BLaER1 treated with 17β-estradiol and CSF1 and Interleukin-3, amounts not matched to agents 10 nM and 100 nM (cell line): ENCODE data around the gene RSU1.
A peak's percentile ranks its signal among the peaks of the same experiment; 100 is the strongest.

Experiments used
- H3K27ac ChIP-seq, 11 experiments: shearing (Covaris generic); formaldehyde crosslinking; 2 replicates each; pipeline ENCODE4 v1.8.1; 2022
- H3K27me3 ChIP-seq, 11 experiments: shearing (Covaris generic); formaldehyde crosslinking; 2 replicates each; pipeline ENCODE4 v1.8.1; 2022
- H3K36me3 ChIP-seq, 11 experiments: shearing (Covaris generic); formaldehyde crosslinking; 2 replicates each; pipeline ENCODE4 v1.8.1; 2022
- H3K4me1 ChIP-seq, 10 experiments: shearing (Covaris generic); formaldehyde crosslinking; 2 replicates each; pipeline ENCODE4 v1.8.1; 2022
- H3K4me2 ChIP-seq, 11 experiments: shearing (Covaris generic); formaldehyde crosslinking; 2 replicates each; pipeline ENCODE4 v1.8.1; 2022
- H3K4me3 ChIP-seq, 10 experiments: shearing (Covaris generic); formaldehyde crosslinking; 2 replicates each; pipeline ENCODE4 v1.8.1; 2022
- H3K9ac ChIP-seq, 11 experiments: shearing (Covaris generic); formaldehyde crosslinking; 2 replicates each; pipeline ENCODE4 v1.8.1; 2022
- H3K9me3 ChIP-seq, 11 experiments: shearing (Covaris generic); formaldehyde crosslinking; replicated peaks in 1 of 11; 2 replicates each; pipeline ENCODE4 v1.8.1; 2022
- H4K20me1 ChIP-seq, 11 experiments: shearing (Covaris generic); formaldehyde crosslinking; 2 replicates each; pipeline ENCODE4 v1.8.1; 2022
- Cebpa-rat ChIP-seq, 11 experiments: shearing (Covaris generic); IDR thresholded peaks; 2 replicates each; pipeline ENCODE4 v1.8.1; 2022

RSU1 gene

GRCh38 chr10:16853201-16853600 is 36.0 kb upstream of the RSU1 start:
- Histone ChIP-seq H4K20me1 (no peaks in the 10 kb centered on the region), H3K4me3 (no peak overlapping the region), H3K27me3 (no peaks in the 10 kb centered on the region), H3K9ac (no peak overlapping the region), H3K9me3 (no peaks in the 10 kb centered on the region), H3K4me1 (no peaks in the 10 kb centered on the region), H3K4me2 (no peak overlapping the region), H3K27ac (no peak overlapping the region), H3K36me3 (no peaks in the 10 kb centered on the region)
- no peak for TF ChIP-seq Cebpa-rat (IDR thresholded peaks at IDR 0.05)

- Histone ChIP-seq H3K4me1 (no peaks in the 10 kb centered on the region), H3K4me3 (no peak overlapping the region), H3K27me3 (no peaks in the 10 kb centered on the region), H4K20me1 (no peaks in the 10 kb centered on the region), H3K4me2 (no peak overlapping the region), H3K9ac (no peak overlapping the region), H3K36me3 (no peaks in the 10 kb centered on the region), H3K27ac (no peak overlapping the region), H3K9me3 (no peaks in the 10 kb centered on the region)
- TF ChIP-seq Cebpa-rat (IDR thresholded peaks at IDR 0.05) = no peak
Observed at GRCh38 chr10:16852624-16853023, 35.4 kb upstream of the RSU1 start.

- Histone ChIP-seq H3K4me1 (no peaks in the 10 kb centered on the region), H3K4me3 (no peak overlapping the region), H3K9me3 (no peaks in the 10 kb centered on the region), H3K36me3 (no peaks in the 10 kb centered on the region), H4K20me1 (no peaks in the 10 kb centered on the region), H3K27me3 (no peaks in the 10 kb centered on the region), H3K9ac (no peak overlapping the region), H3K4me2 (no peak overlapping the region), H3K27ac (no peak overlapping the region)
- TF ChIP-seq Cebpa-rat (IDR thresholded peaks at IDR 0.05) = no peak
Observed at GRCh38 chr10:16848562-16849154, 31.4 kb upstream of the RSU1 start.

- TF ChIP-seq Cebpa-rat (IDR thresholded peaks at IDR 0.05) = no peak
- no peak overlapping the region for H3K27ac ChIP-seq
- no peak overlapping the region for H3K9ac ChIP-seq
Observed at GRCh38 chr10:16847644-16848043, 30.4 kb upstream of the RSU1 start.

GRCh38 chr10:16845248-16845647 is 28.0 kb upstream of the RSU1 start:
- Histone ChIP-seq H3K4me1 (no peaks in the 10 kb centered on the region), H3K4me3 (no peak overlapping the region), H3K36me3 (no peaks in the 10 kb centered on the region), H3K4me2 (no peak overlapping the region), H3K27me3 (no peaks in the 10 kb centered on the region), H3K27ac (no peak overlapping the region), H4K20me1 (no peaks in the 10 kb centered on the region), H3K9ac (no peak overlapping the region), H3K9me3 (no peaks in the 10 kb centered on the region)
- TF ChIP-seq Cebpa-rat (IDR thresholded peaks at IDR 0.05) = no peak

More at GRCh38 chr10:16847644-16848043, 30.4 kb upstream of the RSU1 start:
- Histone ChIP-seq H3K4me2 (no peak overlapping the region), H3K36me3 (no peaks in the 10 kb centered on the region), H3K4me3 (no peak overlapping the region), H3K27me3 (no peaks in the 10 kb centered on the region), H4K20me1 (no peaks in the 10 kb centered on the region), H3K9me3 (no peaks in the 10 kb centered on the region), H3K4me1 (no peaks in the 10 kb centered on the region)

GRCh38 chr10:16843252-16843870 is 26.1 kb upstream of the RSU1 start:
- Histone ChIP-seq H3K27me3 (no peaks in the 10 kb centered on the region), H3K4me2 (no peak overlapping the region), H4K20me1 (no peaks in the 10 kb centered on the region), H3K9ac (no peak overlapping the region), H3K36me3 (no peaks in the 10 kb centered on the region), H3K4me1 (no peaks in the 10 kb centered on the region), H3K27ac (no peak overlapping the region), H3K4me3 (no peak overlapping the region), H3K9me3 (no peaks in the 10 kb centered on the region)
- TF ChIP-seq Cebpa-rat (IDR thresholded peaks at IDR 0.05) = no peak

- no peaks in the 10 kb centered on the region for H3K36me3 ChIP-seq
- no peak overlapping the region for H3K9ac ChIP-seq
- TF ChIP-seq Cebpa-rat (IDR thresholded peaks at IDR 0.05) = no peak
- H3K4me1 ChIP-seq = peaks cover 0 to 15% (median 8%) of the 10 kb centered on the region in 10 experiments; a peak in 9 of 20 replicates
- H3K27ac ChIP-seq = no peak overlapping the region
- H4K20me1 ChIP-seq = no peaks in the 10 kb centered on the region
- no peak overlapping the region for H3K4me2 ChIP-seq
- H3K9me3 ChIP-seq = peaks cover 0 to 7% (median 0%) of the 10 kb centered on the region in 11 experiments; a peak in 1 of 22 replicates
- no peaks in the 10 kb centered on the region for H3K27me3 ChIP-seq
- H3K4me3 ChIP-seq = no peak overlapping the region
Observed at GRCh38 chr10:16835228-16835627, 18.0 kb upstream of the RSU1 start.

- Histone ChIP-seq H3K27me3 (no peaks in the 10 kb centered on the region), H3K36me3 (no peaks in the 10 kb centered on the region), H3K4me1 (peaks cover 0 to 25% (median 10%) of the 10 kb centered on the region in 10 experiments; a peak in 15 of 20 replicates), H3K4me3 (no peak overlapping the region), H3K9me3 (peaks cover 0 to 7% (median 0%) of the 10 kb centered on the region in 11 experiments; a peak in 1 of 22 replicates), H3K9ac (no peak overlapping the region), H4K20me1 (no peaks in the 10 kb centered on the region), H3K27ac (no peak overlapping the region), H3K4me2 (peak overlapping the region in 5 of 11 experiments; percentile 13 to 60 (median 19); a peak in 7 of 22 replicates)
- TF ChIP-seq Cebpa-rat (IDR thresholded peaks at IDR 0.05) = no peak
Observed at GRCh38 chr10:16832351-16833080, 15.3 kb upstream of the RSU1 start.

- H3K9ac ChIP-seq = no peak overlapping the region
- H3K9me3 ChIP-seq = peaks cover 0 to 6% (median 0%) of the 10 kb centered on the region in 11 experiments; a peak in 1 of 22 replicates
- no peak for TF ChIP-seq Cebpa-rat (IDR thresholded peaks at IDR 0.05)
- H3K4me3 ChIP-seq = no peak overlapping the region
- peaks cover 0 to 18% (median 9%) of the 10 kb centered on the region in 10 experiments; a peak in 13 of 20 replicates for H3K4me1 ChIP-seq
- no peaks in the 10 kb centered on the region for H3K27me3 ChIP-seq
- H3K4me2 ChIP-seq = peak overlapping the region in 5 of 11 experiments; percentile 12 to 47 (median 29); a peak in 9 of 22 replicates
- H3K36me3 ChIP-seq = no peaks in the 10 kb centered on the region
- no peaks in the 10 kb centered on the region for H4K20me1 ChIP-seq
- no peak overlapping the region for H3K27ac ChIP-seq
Observed at GRCh38 chr10:16828701-16829175, 11.5 kb upstream of the RSU1 start.
